Hepatocyte (in vitro differentiated cells): Measurements from ENCODE around the gene METTL23.

Source experiments
- CTCF ChIP-seq: fragments of 200-600 bp; sonication (generic); IDR thresholded peaks from 2 replicates; pipeline ENCODE4 v1.5.1; 2016; ENCODE audit warnings: antibody characterized with exemption, mild to moderate bottlenecking; ENCODE audit not compliant: poor library complexity
- EZH2 ChIP-seq: fragments of 200-600 bp; sonication (generic); IDR thresholded peaks from 2 replicates; pipeline ENCODE4 v1.6.1; 2016; ENCODE audit warnings: antibody characterized with exemption, mild to moderate bottlenecking, borderline replicate concordance

GRCh38 chr17:76757256-76757655 is 30.6 kb downstream of the METTL23 start:
- no peak for TF ChIP-seq CTCF
- TF ChIP-seq EZH2, result no peak
